Measurements from ENCODE around the gene ADGRG1.

DNA sequence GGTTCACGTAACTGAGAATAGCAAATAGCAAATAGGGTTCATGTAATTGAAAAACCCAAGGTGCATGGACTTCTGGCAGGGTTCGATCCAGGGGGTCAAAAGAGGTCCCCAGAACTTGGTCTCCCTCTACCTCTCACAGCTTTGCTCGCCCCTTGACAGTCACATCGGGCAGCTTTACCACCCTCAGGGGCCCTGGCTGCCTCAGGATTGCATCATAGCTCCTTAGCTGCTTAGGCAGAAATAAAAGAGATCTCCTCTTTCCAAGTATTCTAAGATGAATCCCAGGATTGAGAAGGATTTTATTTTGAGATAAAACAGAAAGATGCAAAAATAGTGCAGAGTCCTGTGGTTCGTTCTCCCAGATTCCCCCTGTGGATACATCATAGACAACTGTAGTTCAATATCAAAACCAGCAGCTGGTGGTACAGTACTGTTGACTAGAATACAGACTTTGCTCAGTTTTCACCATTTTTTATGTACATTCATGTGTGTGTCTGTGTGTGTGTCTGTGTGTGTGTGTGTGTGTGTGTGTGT lies 52.5 kb downstream of the ADGRG1 start:
- TF ChIP-seq ZNF660 (tag by site-specific recombination; IDR thresholded peaks at IDR 0.05) (no peak), REST (tag by site-specific recombination; IDR thresholded peaks at IDR 0.05) (no peak), ZNF114 (tag by site-specific recombination; IDR thresholded peaks at IDR 0.05) (no peak)
